GM23248 (cell line): Measurements from ENCODE around the gene CROCC2. TPM values are rescaled to one million over a fixed set of nuclear protein-coding genes. Genes with fewer than 3 reads are reported as not detected.

ENCODE experiments used
- DNase-seq: peaks from one replicate; pipeline ENCODE4 v3.0.0-alpha.2; 2015
- H2AFZ ChIP-seq: fragments of 200-600 bp; sonication (generic); 2 replicates; pipeline ENCODE4 v1.6.1; 2016; ENCODE audit warnings: antibody characterized with exemption
- H3F3A ChIP-seq: fragments of 200-600 bp; sonication (generic); 2 replicates; pipeline ENCODE4 v1.6.1; 2016; ENCODE audit warnings: mild to moderate bottlenecking, antibody characterized with exemption, mixed run types; ENCODE audit not compliant: insufficient read depth
- H3K27ac ChIP-seq: fragments of 200-600 bp; sonication (generic); 2 replicates; pipeline ENCODE4 v1.5.1; 2016; ENCODE audit warnings: mild to moderate bottlenecking
- H3K27me3 ChIP-seq: fragments of 200-600 bp; sonication (generic); replicated peaks from 2 replicates; pipeline ENCODE4 v1.6.1; 2016; ENCODE audit warnings: mild to moderate bottlenecking; ENCODE audit not compliant: insufficient read depth
- H3K36me3 ChIP-seq: fragments of 200-600 bp; sonication (generic); 2 replicates; pipeline ENCODE4 v1.6.1; 2016; ENCODE audit warnings: low read depth, mild to moderate bottlenecking
- H3K4me1 ChIP-seq: fragments of 200-600 bp; sonication (generic); 2 replicates; pipeline ENCODE4 v1.6.1; 2016; ENCODE audit warnings: mild to moderate bottlenecking; ENCODE audit not compliant: insufficient read depth
- H3K4me2 ChIP-seq: fragments of 200-600 bp; sonication (generic); one replicate; pipeline ENCODE4 v1.6.1; 2016; ENCODE audit warnings: mild to moderate bottlenecking; ENCODE audit not compliant: unreplicated experiment
- H3K4me3 ChIP-seq: fragments of 200-600 bp; sonication (generic); 2 replicates; pipeline ENCODE4 v1.5.1; 2016; ENCODE audit warnings: mild to moderate bottlenecking
- H3K79me2 ChIP-seq: fragments of 200-600 bp; sonication (generic); 2 replicates; pipeline ENCODE4 v1.6.1; 2016; ENCODE audit warnings: mild to moderate bottlenecking; ENCODE audit not compliant: insufficient read depth
- H3K9ac ChIP-seq: fragments of 200-600 bp; sonication (generic); 2 replicates; pipeline ENCODE4 v1.6.1; 2016; ENCODE audit warnings: mild to moderate bottlenecking
- H3K9me2 ChIP-seq: fragments of 200-600 bp; sonication (generic); 2 replicates; pipeline ENCODE4 v1.6.1; 2016; ENCODE audit warnings: mixed run types, mild to moderate bottlenecking, moderate library complexity; ENCODE audit not compliant: insufficient read depth
- H3K9me3 ChIP-seq: fragments of 200-600 bp; sonication (generic); one replicate; pipeline ENCODE4 v1.6.1; 2017; ENCODE audit warnings: low read depth
- H4K20me1 ChIP-seq: fragments of 200-600 bp; sonication (generic); 2 replicates; pipeline ENCODE4 v1.6.0; 2016; ENCODE audit not compliant: insufficient read depth
- EZH2 ChIP-seq: fragments of 200-600 bp; sonication (generic); IDR thresholded peaks from 2 replicates; pipeline ENCODE4 v1.6.1; 2018; ENCODE audit warnings: antibody characterized with exemption, mild to moderate bottlenecking; ENCODE audit not compliant: insufficient read depth, poor library complexity, severe bottlenecking
- EZH2phosphoT487 ChIP-seq: fragments of 200-600 bp; sonication (generic); IDR thresholded peaks from 2 replicates; pipeline ENCODE4 v1.6.1; 2018; ENCODE audit warnings: antibody characterized with exemption, moderate library complexity, mild to moderate bottlenecking, low read depth; ENCODE audit not compliant: insufficient read depth
- WGBS, 2 experiments: methylation state at CpG; one replicate each; pipeline ENCODE4 v1.1.6; 2015 to 2017; ENCODE audit warnings: low lambda C conversion rate in 2 of 2, low coverage in 1 of 2; ENCODE audit errors: missing lambda C conversion rate in 2 of 2; 5-methylcytosine and 5-hydroxymethylcytosine counted together
- in situ Hi-C: fragments of 300-500 bp; cut with MboI; formaldehyde crosslinking; loops from 2 replicates; pipeline ENCODE4 v1.15.0; 2020
- polyA plus RNA-seq: library from polyadenylated mRNA; unstranded; fragments of >200 nt; fragmentation: Nextera tagmentation; extraction: Ambion mirVana; gene quantifications from 2 replicates; pipeline ENCODE4 v1.2.1, GENCODE V29; 2016
- total RNA-seq: library from RNA; depleted of rRNA; stranded (reverse); fragments of >200 nt; shearing (Covaris generic); gene quantifications from 2 replicates; pipeline ENCODE4 v1.2.3, GENCODE V29; 2014

CROCC2 gene
- total and polyA plus RNA-seq, 2 experiments from 2014 or later, result under 0.01 TPM; not detected in 1

GRCh38 chr2:241007880-241008710, 102.0 kb downstream of the CROCC2 start:
- TF ChIP-seq EZH2phosphoT487, result no peak
- TF ChIP-seq EZH2, result no peak
- DNase-seq, result no peak
- Histone ChIP-seq H3K4me1 (peaks cover 19% of the 10 kb centered on the region), H3K4me2 (no peak overlapping the region), H4K20me1 (no peaks in the 10 kb centered on the region), H3K4me3 (no peak overlapping the region), H3K79me2 (peaks cover 84% of the 10 kb centered on the region), H3K9me2 (no peaks in the 10 kb centered on the region), H2AFZ (no peak overlapping the region), H3K36me3 (peaks cover 17% of the 10 kb centered on the region; the same call in 1 of the 2 replicates), H3F3A (peaks cover 14% of the 10 kb centered on the region), H3K27me3 (no peaks in the 10 kb centered on the region), H3K9me3 (peaks cover 3% of the 10 kb centered on the region), H3K9ac (no peak overlapping the region), H3K27ac (no peak overlapping the region)
- in situ Hi-C loops, result no loop called here
- 80 to 82% methylated on average over 18 of the region's 20 CpGs for WGBS, 2 experiments

GRCh38 chr2:241008711-241009121, 102.6 kb downstream of the CROCC2 start:
- peaks cover 14% of the 10 kb centered on the region for H3F3A ChIP-seq
- H4K20me1 ChIP-seq, result no peaks in the 10 kb centered on the region
- H3K4me2 ChIP-seq, result no peak overlapping the region
- DNase-seq, result no peak
- H3K36me3 ChIP-seq, result peaks cover 13% of the 10 kb centered on the region; the same call in 1 of the 2 replicates
- in situ Hi-C loops, result no loop called here
- no peak overlapping the region for H2AFZ ChIP-seq
- WGBS, 2 experiments, result 76 to 85% methylated on average over 7 of the region's 7 CpGs
- H3K4me1 ChIP-seq, result peaks cover 19% of the 10 kb centered on the region
- H3K27me3 ChIP-seq, result no peaks in the 10 kb centered on the region
- peaks cover 84% of the 10 kb centered on the region for H3K79me2 ChIP-seq
- peaks cover 3% of the 10 kb centered on the region for H3K9me3 ChIP-seq
- no peak overlapping the region for H3K4me3 ChIP-seq
- TF ChIP-seq EZH2phosphoT487, result no peak
- no peak for TF ChIP-seq EZH2
- H3K9me2 ChIP-seq, result no peaks in the 10 kb centered on the region
- H3K27ac ChIP-seq, result no peak overlapping the region
- H3K9ac ChIP-seq, result no peak overlapping the region

GRCh38 chr2:241009191-241009590, 103.1 kb downstream of the CROCC2 start:
- H3K4me2 ChIP-seq, result peak overlapping the region; percentile 93
- in situ Hi-C loops, result no loop called here
- no peaks in the 10 kb centered on the region for H3K9me2 ChIP-seq
- H3K4me3 ChIP-seq, result no peak overlapping the region
- 94 to 100% methylated on average over 1 to 2 of the region's 2 CpGs for WGBS, 2 experiments
- H3K27ac ChIP-seq, result peak overlapping the region; percentile 84
- 0 out of 2 replicates have a peak, but pooled peaks cover 10% of the 10 kb centered on the region for H3K36me3 ChIP-seq
- TF ChIP-seq EZH2phosphoT487 (no peak), EZH2 (no peak)
- no peak for DNase-seq
- no peak overlapping the region for H2AFZ ChIP-seq
- H3K9me3 ChIP-seq, result peaks cover 3% of the 10 kb centered on the region
- H3K27me3 ChIP-seq, result no peaks in the 10 kb centered on the region
- peaks cover 14% of the 10 kb centered on the region for H3F3A ChIP-seq
- H3K79me2 ChIP-seq, result peaks cover 84% of the 10 kb centered on the region
- H3K9ac ChIP-seq, result peak overlapping the region; percentile 69
- no peaks in the 10 kb centered on the region for H4K20me1 ChIP-seq
- peaks cover 19% of the 10 kb centered on the region for H3K4me1 ChIP-seq

GRCh38 chr2:241009601-241010530, 103.7 kb downstream of the CROCC2 start:
- 1 to 3% methylated on average over 27 to 28 of the region's 28 CpGs for WGBS, 2 experiments
- peak; percentile 91 for DNase-seq
- Histone ChIP-seq H3K9me3 (no peaks in the 10 kb centered on the region), H3K9ac (peak overlapping the region; percentile 69), H3F3A (peaks cover 14% of the 10 kb centered on the region), H3K9me2 (no peaks in the 10 kb centered on the region), H3K4me1 (peaks cover 19% of the 10 kb centered on the region), H3K4me3 (peak overlapping the region; percentile 67), H2AFZ (peak overlapping the region; percentile 50), H3K36me3 (0 out of 2 replicates have a peak, but pooled peaks cover 10% of the 10 kb centered on the region), H3K27me3 (no peaks in the 10 kb centered on the region), H3K27ac (peak overlapping the region; percentile 84), H3K4me2 (peak overlapping the region; percentile 93), H3K79me2 (peaks cover 84% of the 10 kb centered on the region), H4K20me1 (no peaks in the 10 kb centered on the region)
- TF ChIP-seq EZH2phosphoT487 (no peak), EZH2 (no peak)
- in situ Hi-C loops, result no loop called here
